DND-41 (cell line): ENCODE data around the gene TEKT2.

Source experiments
- ATAC-seq: fragments of 200-7000 bp; cut with Tn5 transposase; 3 replicates; pipeline ENCODE4 v1.9.1; 2021; ENCODE audit warnings: low read depth; ENCODE audit not compliant: insufficient read depth
- DNase-seq: peaks from one replicate; pipeline ENCODE4 v3.0.0-alpha.2; 2020
- H2AFZ ChIP-seq: 2 replicates; pipeline ENCODE4 v1.6.0; 2012; ENCODE audit warnings: low read depth, low read length
- H3K27ac ChIP-seq: 2 replicates; pipeline ENCODE4 v1.5.1; 2012; ENCODE audit warnings: low read length, inconsistent platforms
- H3K27me3 ChIP-seq: fragments of 200-600 bp; sonication (generic); 2 replicates; pipeline ENCODE4 v1.6.0; 2012; ENCODE audit warnings: low read length, mild to moderate bottlenecking, inconsistent platforms; ENCODE audit not compliant: insufficient read depth, poor library complexity
- H3K36me3 ChIP-seq: 2 replicates; pipeline ENCODE4 v1.5.1; 2012; ENCODE audit warnings: low read length, inconsistent platforms; ENCODE audit not compliant: insufficient read depth
- H3K4me1 ChIP-seq: 2 replicates; pipeline ENCODE4 v1.5.1; 2012; ENCODE audit warnings: mild to moderate bottlenecking, low read length; ENCODE audit not compliant: insufficient read depth
- H3K4me2 ChIP-seq: 2 replicates; pipeline ENCODE4 v1.6.0; 2012; ENCODE audit warnings: mild to moderate bottlenecking, moderate library complexity, low read length, inconsistent platforms; ENCODE audit not compliant: insufficient read depth
- H3K4me3 ChIP-seq, 2 experiments: fragments of 200-600 bp in 1 of 2; shearing (Covaris generic) in 1 of 2; 2 replicates each; pipeline ENCODE4 v1.5.1; 2012 to 2016; ENCODE audit warnings: inconsistent platforms in 2 of 2, low read length in 2 of 2, mild to moderate bottlenecking in 2 of 2, low read depth in 1 of 2, moderate library complexity in 1 of 2
- H3K79me2 ChIP-seq: 2 replicates; pipeline ENCODE4 v1.6.0; 2012; ENCODE audit warnings: low read length, inconsistent platforms; ENCODE audit not compliant: insufficient read depth
- H3K9ac ChIP-seq: 2 replicates; pipeline ENCODE4 v1.6.0; 2012; ENCODE audit warnings: low read depth, mild to moderate bottlenecking, inconsistent platforms, low read length, moderate library complexity
- H3K9me3 ChIP-seq: 2 replicates; pipeline ENCODE4 v1.5.1; 2012; ENCODE audit warnings: low read length, moderate library complexity, mild to moderate bottlenecking, inconsistent platforms; ENCODE audit not compliant: insufficient read depth, severe bottlenecking
- H4K20me1 ChIP-seq: 2 replicates; pipeline ENCODE4 v1.6.0; 2012; ENCODE audit warnings: low read length; ENCODE audit not compliant: insufficient read depth
- EZH2 ChIP-seq: IDR thresholded peaks from 3 replicates; pipeline ENCODE4 v1.6.1; 2012; ENCODE audit warnings: borderline replicate concordance, low read depth, mild to moderate bottlenecking, moderate library complexity, low read length, inconsistent platforms; ENCODE audit not compliant: severe bottlenecking
- TF ChIP-seq, protein P1 (sequence below): IDR thresholded peaks from 2 replicates; pipeline ENCODE4 v1.5.1; 2012; ENCODE audit warnings: borderline replicate concordance, low read length, moderate library complexity, mild to moderate bottlenecking; ENCODE audit not compliant: poor library complexity, severe bottlenecking; ENCODE audit errors: extremely low read depth

The TEKT2 gene

DNA sequence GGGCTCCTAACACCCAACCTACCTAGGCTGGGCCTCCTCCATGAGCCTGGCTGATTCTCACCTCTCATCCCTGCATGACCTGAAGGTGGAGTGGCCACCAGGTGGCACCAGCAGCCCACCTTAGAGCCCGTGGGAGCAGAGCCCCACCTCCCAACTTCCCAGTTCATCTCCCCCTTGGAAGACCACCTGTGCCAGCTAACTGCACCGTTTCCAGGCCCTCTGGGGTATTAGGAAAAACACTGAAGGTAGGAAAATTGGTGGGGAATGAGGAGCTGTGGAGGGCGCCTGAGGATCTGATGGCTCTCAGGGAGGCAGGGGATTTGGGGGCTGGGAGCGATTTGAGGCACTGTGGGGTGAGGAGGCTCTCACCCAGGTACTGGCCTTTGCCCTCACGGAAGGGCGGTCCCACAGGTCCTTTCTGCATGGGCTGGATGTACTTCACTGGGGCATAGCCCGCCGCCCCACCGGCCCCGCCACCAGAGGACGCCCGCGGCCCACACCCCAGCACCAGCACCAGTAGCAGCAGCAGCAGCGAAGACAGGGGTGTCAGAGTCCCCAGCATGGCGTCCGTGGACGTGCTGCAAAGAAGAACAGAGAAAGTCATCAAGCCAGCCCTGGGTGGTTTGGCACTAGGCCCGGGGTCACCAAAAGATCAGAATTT is 15.9 kb downstream of the TEKT2 start:
- H3K9me3 ChIP-seq: no peaks in the 10 kb centered on the region
- DNase-seq (peak; percentile 80), ATAC-seq (peak; percentile 91)
- H3K27me3 ChIP-seq: no peaks in the 10 kb centered on the region
- TF ChIP-seq EZH2: no peak
- TF ChIP-seq, protein P1, sequence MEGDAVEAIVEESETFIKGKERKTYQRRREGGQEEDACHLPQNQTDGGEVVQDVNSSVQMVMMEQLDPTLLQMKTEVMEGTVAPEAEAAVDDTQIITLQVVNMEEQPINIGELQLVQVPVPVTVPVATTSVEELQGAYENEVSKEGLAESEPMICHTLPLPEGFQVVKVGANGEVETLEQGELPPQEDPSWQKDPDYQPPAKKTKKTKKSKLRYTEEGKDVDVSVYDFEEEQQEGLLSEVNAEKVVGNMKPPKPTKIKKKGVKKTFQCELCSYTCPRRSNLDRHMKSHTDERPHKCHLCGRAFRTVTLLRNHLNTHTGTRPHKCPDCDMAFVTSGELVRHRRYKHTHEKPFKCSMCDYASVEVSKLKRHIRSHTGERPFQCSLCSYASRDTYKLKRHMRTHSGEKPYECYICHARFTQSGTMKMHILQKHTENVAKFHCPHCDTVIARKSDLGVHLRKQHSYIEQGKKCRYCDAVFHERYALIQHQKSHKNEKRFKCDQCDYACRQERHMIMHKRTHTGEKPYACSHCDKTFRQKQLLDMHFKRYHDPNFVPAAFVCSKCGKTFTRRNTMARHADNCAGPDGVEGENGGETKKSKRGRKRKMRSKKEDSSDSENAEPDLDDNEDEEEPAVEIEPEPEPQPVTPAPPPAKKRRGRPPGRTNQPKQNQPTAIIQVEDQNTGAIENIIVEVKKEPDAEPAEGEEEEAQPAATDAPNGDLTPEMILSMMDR: peak; percentile 97
- H3K4me3 ChIP-seq: no peak overlapping the region
- no peak overlapping the region for H3K27ac ChIP-seq
- peak overlapping the region; percentile 61; the same call in 1 of the 2 replicates for H2AFZ ChIP-seq
- no peak overlapping the region for H3K9ac ChIP-seq
- peaks cover 8% of the 10 kb centered on the region for H3K36me3 ChIP-seq
- H3K4me2 ChIP-seq: no peak overlapping the region
- peaks cover 5% of the 10 kb centered on the region; the same call in 1 of the 2 replicates for H3K4me1 ChIP-seq
- no peaks in the 10 kb centered on the region for H3K79me2 ChIP-seq
- H4K20me1 ChIP-seq: 0 out of 2 replicates have a peak, but pooled peaks cover 3% of the 10 kb centered on the region

DNA sequence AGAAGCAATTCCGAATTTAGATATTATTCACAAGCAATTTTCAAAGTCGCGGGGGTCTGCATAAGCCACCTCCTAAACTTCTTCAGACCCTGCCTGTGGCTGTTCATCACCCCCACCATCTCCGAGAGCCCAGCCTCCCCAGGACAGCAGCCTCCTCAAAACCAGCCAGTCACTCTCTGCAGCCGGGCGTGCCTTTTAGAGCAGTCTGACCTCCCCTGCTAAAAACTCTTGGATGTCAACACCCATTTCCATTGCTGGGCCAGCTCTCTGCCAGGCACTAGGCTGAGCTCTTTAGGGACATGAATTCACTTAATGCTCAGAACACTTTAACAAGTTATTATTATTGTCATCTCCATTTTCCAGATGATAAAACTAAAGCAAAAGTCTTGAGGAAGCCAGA is 16.5 kb downstream of the TEKT2 start:
- ATAC-seq: no peak

DNA sequence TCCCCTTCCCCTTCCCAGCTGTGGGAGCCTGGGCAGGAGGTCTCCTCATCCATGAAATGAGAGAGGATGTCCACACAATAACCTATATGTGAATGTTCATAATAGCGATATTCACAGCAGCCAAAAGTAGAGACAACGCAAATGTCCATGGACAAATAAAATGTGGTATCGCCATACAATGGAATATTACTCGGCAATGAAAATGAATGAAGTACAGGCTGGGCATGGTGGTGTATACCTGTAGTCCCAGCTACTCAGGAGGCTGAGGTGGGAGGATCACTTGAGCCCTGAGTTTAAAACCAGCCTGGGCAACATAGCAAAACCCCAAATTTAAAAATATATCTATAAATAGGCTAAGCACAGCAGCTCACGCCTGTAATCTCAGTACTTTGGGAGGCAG is 17.7 kb downstream of the TEKT2 start:
- H3K4me3 ChIP-seq: no peak overlapping the region
- DNase-seq (no peak), ATAC-seq (no peak)
- H3K9me3 ChIP-seq: no peaks in the 10 kb centered on the region
- H3K9ac ChIP-seq: no peak overlapping the region
- no peaks in the 10 kb centered on the region for H3K27me3 ChIP-seq
- H3K4me1 ChIP-seq: peaks cover 5% of the 10 kb centered on the region; the same call in 1 of the 2 replicates
- no peaks in the 10 kb centered on the region for H3K36me3 ChIP-seq
- no peak overlapping the region for H2AFZ ChIP-seq
- H3K4me2 ChIP-seq: no peak overlapping the region
- TF ChIP-seq EZH2: no peak
- TF ChIP-seq, protein P1: no peak
- no peak overlapping the region for H3K27ac ChIP-seq
- 0 out of 2 replicates have a peak, but pooled peaks cover 2% of the 10 kb centered on the region for H4K20me1 ChIP-seq
- H3K79me2 ChIP-seq: no peaks in the 10 kb centered on the region

More for the DNA sequence above, 16.5 kb downstream of the TEKT2 start:
- no peak for DNase-seq
- Histone ChIP-seq H3K9ac (no peak overlapping the region), H3K4me1 (peaks cover 5% of the 10 kb centered on the region; the same call in 1 of the 2 replicates), H3K79me2 (no peaks in the 10 kb centered on the region), H3K27ac (no peak overlapping the region), H3K27me3 (no peaks in the 10 kb centered on the region), H3K36me3 (peaks cover 8% of the 10 kb centered on the region), H3K4me3 (no peak overlapping the region), H2AFZ (no peak overlapping the region), H3K9me3 (no peaks in the 10 kb centered on the region), H4K20me1 (0 out of 2 replicates have a peak, but pooled peaks cover 3% of the 10 kb centered on the region), H3K4me2 (no peak overlapping the region)
- TF ChIP-seq, protein P1: no peak
- TF ChIP-seq EZH2: no peak
